NT2/D1 (cell line): ENCODE data around the gene KCNH5.
"Not testable (repeated sequence)": the region's sequence is repeated elsewhere in the genome, so short reads cannot be mapped to it uniquely, and the experiment has no call there.

Experiments used
- DNase-seq: peaks from one replicate; pipeline ENCODE4 v3.0.0-alpha.2; 2011; ENCODE audit warnings: low read depth, low spot score
- H3K27me3 ChIP-seq: 2 replicates; pipeline ENCODE4 v1.6.0; 2011; ENCODE audit warnings: mild to moderate bottlenecking; ENCODE audit not compliant: insufficient read length, insufficient read depth
- H3K36me3 ChIP-seq: 2 replicates; pipeline ENCODE4 v1.6.1; 2011; ENCODE audit warnings: mild to moderate bottlenecking, low read length, mixed read lengths; ENCODE audit not compliant: insufficient read depth, insufficient read length
- H3K4me1 ChIP-seq: 2 replicates; pipeline ENCODE4 v1.5.1; 2011; ENCODE audit not compliant: insufficient read depth, insufficient read length
- H3K4me3 ChIP-seq: 2 replicates; pipeline ENCODE4 v1.5.1; 2011; ENCODE audit warnings: low read depth; ENCODE audit not compliant: insufficient read length
- H3K9ac ChIP-seq: 2 replicates; pipeline ENCODE4 v1.6.0; 2011; ENCODE audit warnings: low read depth; ENCODE audit not compliant: insufficient read length
- H3K9me3 ChIP-seq: 2 replicates; pipeline ENCODE4 v1.5.1; 2011; ENCODE audit warnings: mild to moderate bottlenecking, low read length; ENCODE audit not compliant: insufficient read depth
- SUZ12 ChIP-seq: IDR thresholded peaks from 2 replicates; pipeline ENCODE4 v1.6.1; 2011; ENCODE audit not compliant: insufficient read length, insufficient read depth; ENCODE audit errors: extremely low read depth
- YY1 ChIP-seq: IDR thresholded peaks from 2 replicates; pipeline ENCODE4 v1.6.1; 2011; ENCODE audit not compliant: insufficient read length, insufficient read depth
- ZNF274 ChIP-seq: IDR thresholded peaks from 2 replicates; pipeline ENCODE4 v1.6.1; 2011; ENCODE audit warnings: mild to moderate bottlenecking, low read depth, low read length

Gene KCNH5

DNA sequence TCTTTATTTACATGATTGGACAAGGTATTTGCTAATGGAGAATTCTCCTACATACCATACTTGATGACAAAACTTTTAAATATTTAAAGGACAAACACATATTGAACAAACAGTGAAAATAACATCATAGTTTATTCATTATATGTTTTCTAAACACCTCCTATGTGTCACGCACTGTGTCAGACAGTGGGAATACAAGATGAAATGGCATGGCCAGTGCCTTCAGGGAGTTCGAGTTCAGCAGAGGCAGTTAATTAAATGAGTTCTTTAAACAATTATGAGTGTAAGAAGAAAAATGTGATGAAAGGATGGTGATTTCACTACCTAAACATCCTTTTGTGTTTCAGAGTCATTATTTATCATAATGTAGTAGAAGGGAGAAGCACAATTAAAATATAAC, 159.8 kb downstream of the KCNH5 start:
- TF ChIP-seq ZNF274 = no peak
- TF ChIP-seq SUZ12 = no peak
- TF ChIP-seq YY1 = no peak
- Histone ChIP-seq H3K4me1 (no peaks in the 10 kb centered on the region), H3K9ac (no peak overlapping the region), H3K27me3 (no peaks in the 10 kb centered on the region), H3K4me3 (no peak overlapping the region), H3K9me3 (no peaks in the 10 kb centered on the region), H3K36me3 (no peaks in the 10 kb centered on the region)
- no peak for DNase-seq

DNA sequence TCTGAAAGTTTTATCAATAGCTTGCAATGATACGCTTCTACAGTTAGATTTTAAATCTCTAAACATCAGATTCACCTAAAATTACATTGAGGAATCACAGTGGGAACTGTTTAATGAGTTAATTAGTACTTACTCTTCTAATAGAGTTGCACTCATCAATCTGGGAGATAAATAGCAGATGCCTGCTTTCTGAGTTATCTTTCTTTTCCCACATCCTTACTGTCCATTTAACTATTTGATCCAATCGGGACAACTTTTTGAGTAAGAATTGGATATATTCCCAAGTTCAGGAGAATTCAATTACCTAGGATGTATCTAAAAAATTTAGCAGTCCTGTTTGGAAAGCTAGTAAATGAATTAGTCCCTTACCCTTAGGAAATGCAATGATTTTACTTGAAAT, 162.3 kb downstream of the KCNH5 start:
- Histone ChIP-seq H3K36me3 (no peaks in the 10 kb centered on the region), H3K27me3 (no peaks in the 10 kb centered on the region), H3K4me1 (no peaks in the 10 kb centered on the region), H3K9me3 (no peaks in the 10 kb centered on the region), H3K4me3 (no peak overlapping the region), H3K9ac (no peak overlapping the region)
- TF ChIP-seq ZNF274 (no peak), SUZ12 (no peak), YY1 (no peak)
- no peak for DNase-seq

DNA sequence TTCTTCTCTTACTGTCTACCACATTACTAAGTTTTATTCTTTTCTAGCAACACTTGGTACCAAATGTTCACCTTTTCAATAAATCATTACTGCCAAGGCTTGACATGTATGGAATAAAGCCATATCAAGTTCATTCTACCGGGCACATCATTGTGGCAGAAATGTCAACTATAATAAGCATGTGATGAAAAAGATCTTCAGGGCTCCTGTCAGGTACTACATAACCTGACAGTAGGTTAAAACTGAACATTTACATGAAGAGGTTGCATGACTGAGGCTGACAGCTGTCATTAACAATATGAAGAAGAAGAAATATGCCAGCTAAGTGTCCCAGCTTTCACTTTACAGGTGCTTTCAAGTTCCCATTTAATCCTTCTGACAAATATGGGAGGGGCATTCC, 178.9 kb downstream of the KCNH5 start:
- no peak for DNase-seq
- no peak for TF ChIP-seq SUZ12
- no peak for TF ChIP-seq YY1
- no peak for TF ChIP-seq ZNF274
- Histone ChIP-seq H3K4me3 (no peak overlapping the region), H3K9me3 (no peaks in the 10 kb centered on the region), H3K27me3 (no peaks in the 10 kb centered on the region), H3K36me3 (no peaks in the 10 kb centered on the region), H3K4me1 (no peaks in the 10 kb centered on the region), H3K9ac (no peak overlapping the region)

- H3K9me3 ChIP-seq = no peaks in the 10 kb centered on the region
- DNase-seq = no peak
- H3K4me1 ChIP-seq = no peaks in the 10 kb centered on the region
- no peaks in the 10 kb centered on the region for H3K27me3 ChIP-seq
- H3K4me3 ChIP-seq = no peak overlapping the region
- no peak for TF ChIP-seq ZNF274
- TF ChIP-seq SUZ12 = no peak
- no peak for TF ChIP-seq YY1
- no peaks in the 10 kb centered on the region for H3K36me3 ChIP-seq
- H3K9ac ChIP-seq = no peak overlapping the region
Measured at GRCh38 chr14:62864588-62864987, 180.7 kb downstream of the KCNH5 start.

DNA sequence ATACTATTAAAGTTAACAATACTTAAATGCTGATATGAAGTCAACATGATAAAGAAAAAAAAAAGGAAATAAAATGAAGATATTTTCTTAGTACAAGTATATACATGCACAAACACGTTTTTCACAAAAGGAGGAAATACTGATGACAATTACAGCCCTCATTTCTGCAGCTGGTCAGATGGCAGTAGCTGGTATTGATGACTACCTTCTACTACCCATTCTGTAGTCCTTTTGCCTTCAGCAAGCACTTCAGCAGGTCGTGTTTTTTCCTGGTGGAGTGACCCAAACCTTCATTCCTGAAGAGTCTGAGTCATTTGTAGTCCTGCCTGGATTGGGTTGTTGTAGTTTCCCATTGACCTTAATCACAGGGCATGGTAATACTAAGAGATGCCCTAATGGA, 187.2 kb downstream of the KCNH5 start:
- H3K9ac ChIP-seq, H3K36me3 ChIP-seq, H3K4me1 ChIP-seq, H3K4me3 ChIP-seq, H3K9me3 ChIP-seq, DNase-seq, H3K27me3 ChIP-seq: not testable (repeated sequence)

DNA sequence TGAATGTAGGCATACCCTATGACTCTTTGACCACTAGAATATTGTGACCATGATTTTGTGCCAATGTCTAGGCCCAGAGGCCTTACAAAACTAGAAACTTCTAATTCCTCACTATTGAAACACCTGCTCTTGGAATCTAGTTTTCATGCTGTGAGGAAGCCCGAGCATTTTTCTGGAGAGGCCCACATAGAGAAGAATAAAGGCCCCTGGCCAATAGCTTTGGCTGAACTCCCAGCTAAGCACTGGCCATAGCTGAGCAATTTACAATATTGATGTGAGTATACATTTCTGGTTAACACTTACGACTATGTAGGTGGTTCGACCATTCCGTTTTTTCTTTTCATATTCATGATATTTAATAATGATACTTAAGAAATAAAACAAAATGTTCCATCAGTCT, 190.3 kb downstream of the KCNH5 start:
- DNase-seq = no peak
- no peak overlapping the region for H3K9ac ChIP-seq
- TF ChIP-seq ZNF274 = no peak
- TF ChIP-seq SUZ12 = no peak
- no peak for TF ChIP-seq YY1
- no peak overlapping the region for H3K4me3 ChIP-seq
- H3K4me1 ChIP-seq = no peaks in the 10 kb centered on the region
- H3K9me3 ChIP-seq = no peaks in the 10 kb centered on the region
- no peaks in the 10 kb centered on the region for H3K36me3 ChIP-seq
- no peaks in the 10 kb centered on the region for H3K27me3 ChIP-seq

DNA sequence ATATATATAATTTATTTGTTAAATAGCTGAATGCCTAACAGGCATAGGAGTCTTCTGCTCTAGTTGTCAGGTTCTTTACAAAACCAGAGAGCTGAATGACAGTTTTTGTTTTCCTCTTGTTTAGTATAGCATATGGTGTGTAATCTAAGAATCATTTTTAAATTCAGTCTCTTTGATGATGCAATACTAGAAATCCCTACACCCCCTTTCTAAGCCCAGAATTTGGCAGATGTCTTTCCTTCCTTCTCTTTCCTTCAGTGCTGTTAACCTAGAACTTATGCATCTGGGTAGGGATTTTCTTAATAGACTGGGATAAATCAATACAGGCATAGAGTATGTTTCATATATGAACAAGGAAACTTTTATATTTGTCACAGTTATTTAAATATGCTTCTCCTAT, 198.1 kb downstream of the KCNH5 start:
- Histone ChIP-seq H3K27me3 (no peaks in the 10 kb centered on the region), H3K4me1 (no peaks in the 10 kb centered on the region), H3K9me3 (no peaks in the 10 kb centered on the region), H3K4me3 (no peak overlapping the region), H3K36me3 (no peaks in the 10 kb centered on the region), H3K9ac (no peak overlapping the region)
- DNase-seq = no peak
- TF ChIP-seq YY1 (no peak), ZNF274 (no peak), SUZ12 (no peak)

DNA sequence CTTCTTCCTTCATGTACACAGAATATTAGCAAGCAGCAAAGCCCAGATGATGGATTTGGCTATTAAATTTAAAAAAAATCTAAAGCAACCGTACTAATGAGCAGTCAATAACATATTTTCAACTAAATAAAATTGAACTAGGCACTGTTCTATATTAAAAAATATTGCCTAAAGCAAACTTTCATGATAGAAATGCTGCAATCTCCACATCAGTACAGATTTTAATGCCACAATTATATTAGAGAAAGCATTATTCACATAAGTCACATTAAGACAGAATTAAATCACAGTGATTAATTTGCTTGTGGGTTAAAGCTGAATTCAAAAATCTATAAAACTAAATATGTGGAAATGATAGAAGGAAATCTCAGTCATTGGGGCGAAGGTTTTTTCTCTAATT, 200.7 kb downstream of the KCNH5 start:
- Histone ChIP-seq H3K27me3 (no peaks in the 10 kb centered on the region), H3K9ac (no peak overlapping the region), H3K4me1 (no peaks in the 10 kb centered on the region), H3K4me3 (no peak overlapping the region), H3K36me3 (no peaks in the 10 kb centered on the region), H3K9me3 (no peaks in the 10 kb centered on the region)
- no peak for TF ChIP-seq SUZ12
- TF ChIP-seq ZNF274 = no peak
- TF ChIP-seq YY1 = no peak
- DNase-seq = no peak
